Skeletal muscle satellite cell (primary cell): ENCODE measurements around the gene TRIM16. TPM values are rescaled to one million over a fixed set of nuclear protein-coding genes. Genes with fewer than 3 reads are reported as not detected.
A peak's percentile ranks its signal among the peaks of the same experiment; 100 is the strongest.
"Not testable (repeated sequence)": the region's sequence is repeated elsewhere in the genome, so short reads cannot be mapped to it uniquely, and the experiment has no call there.

Experiments used
- H3K27me3 ChIP-seq: 2 replicates; pipeline ENCODE4 v1.7.0; 2013; ENCODE audit warnings: low read length; ENCODE audit not compliant: control insufficient read depth, insufficient read depth
- H3K36me3 ChIP-seq: 2 replicates; pipeline ENCODE4 v1.7.0; 2013; ENCODE audit warnings: mild to moderate bottlenecking, control low read depth, low read length; ENCODE audit not compliant: insufficient read depth
- H3K4me1 ChIP-seq: 2 replicates; pipeline ENCODE4 v1.7.0; 2013; ENCODE audit warnings: low read length; ENCODE audit not compliant: control insufficient read depth, insufficient read depth
- H3K4me2 ChIP-seq: 2 replicates; pipeline ENCODE4 v1.7.0; 2013; ENCODE audit warnings: mild to moderate bottlenecking, low read length
- H3K4me3 ChIP-seq: 2 replicates; pipeline ENCODE4 v1.7.0; 2013; ENCODE audit warnings: low read length
- H3K9ac ChIP-seq: 2 replicates; pipeline ENCODE4 v1.7.0; 2013; ENCODE audit warnings: mild to moderate bottlenecking, low read depth, low read length, moderate library complexity
- H3K9me3 ChIP-seq: replicated peaks from 2 replicates; pipeline ENCODE4 v1.7.0; 2013; ENCODE audit warnings: mild to moderate bottlenecking, control low read depth, low read length
- total RNA-seq: library from RNA; depleted of rRNA; stranded (reverse); fragments of >200 nt; gene quantifications from 2 replicates; pipeline ENCODE4 v1.2.3, GENCODE V29; 2012; rRNA removed

The TRIM16 gene
- total RNA-seq: 48.9 and 51.7 TPM in 2 replicates

DNA sequence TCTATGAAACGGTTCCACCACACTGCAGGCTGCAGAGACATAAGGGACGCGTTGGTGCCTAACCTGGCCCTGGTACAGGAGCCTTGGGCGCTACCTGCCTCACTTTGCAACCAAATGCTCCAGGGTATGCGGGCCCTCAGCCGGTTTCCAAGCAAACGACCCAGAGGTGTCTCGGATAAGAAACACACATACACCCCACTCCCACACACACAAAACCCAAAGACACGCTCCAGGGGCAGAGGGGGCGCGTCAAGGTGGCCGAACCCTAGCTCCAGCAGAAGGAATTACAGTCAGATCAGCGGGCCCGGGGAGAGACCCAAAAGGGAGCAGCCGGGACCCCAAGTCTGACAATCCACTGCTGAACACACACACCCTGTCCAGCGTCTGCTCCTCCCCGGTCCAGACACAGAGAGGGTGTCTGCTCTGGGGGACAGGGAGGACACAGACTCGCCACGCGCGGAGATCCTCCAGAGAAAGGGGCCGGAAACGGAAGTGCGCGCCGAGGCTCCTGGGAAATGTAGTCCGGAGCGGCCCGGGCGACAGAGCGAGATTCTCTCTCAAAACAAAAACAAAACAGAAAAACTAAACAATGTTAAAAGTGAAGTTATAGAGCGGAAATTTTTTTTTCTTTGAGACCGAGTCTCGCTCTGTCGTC lies at the start of gene TRIM16:
TRIM16 (minus strand) TSS at position 488 of the 655 bp plus-strand sequence. CDS start 32,702 bp downstream, outside the sequence.
- not testable (repeated sequence) for H3K9me3 ChIP-seq, H3K4me1 ChIP-seq, H3K27me3 ChIP-seq, H3K36me3 ChIP-seq
- H3K9ac ChIP-seq: peak within 1 kb of the TSS; percentile 86
- peak within 1 kb of the TSS; percentile 86 for H3K4me3 ChIP-seq
- H3K4me2 ChIP-seq: peak within 1 kb of the TSS; percentile 89

GRCh38 chr17:15733174-15733789 lies 49.2 kb upstream of the TRIM16 start:
- H3K4me3 ChIP-seq, H3K4me1 ChIP-seq, H3K9ac ChIP-seq: not testable (repeated sequence)

DNA sequence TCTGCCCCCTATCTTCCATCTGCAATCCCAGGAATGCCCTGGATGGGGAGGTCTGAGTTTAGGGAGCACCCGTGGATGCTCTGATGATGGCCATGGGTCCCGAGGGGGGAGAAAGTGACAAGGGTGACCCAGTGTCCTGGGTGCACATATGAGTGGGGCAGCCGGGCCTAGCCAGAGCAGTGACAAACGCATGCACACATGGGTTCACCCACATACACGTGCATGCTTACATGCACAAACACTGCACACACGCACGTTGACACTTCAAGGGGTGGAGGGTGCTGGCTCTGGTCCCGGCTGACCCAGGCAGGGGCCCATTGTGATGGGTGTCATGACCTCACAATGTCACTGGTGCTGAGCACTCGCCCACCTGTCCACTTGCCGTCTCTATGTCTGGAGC lies 47.8 kb upstream of the TRIM16 start, which contains the start of gene TBC1D26:
TBC1D26 (plus strand) TSS at position 384 of the 400 bp plus-strand sequence. CDS start 3,066 bp downstream, outside the sequence.
- H3K4me3 ChIP-seq, H3K4me2 ChIP-seq, H3K27me3 ChIP-seq, H3K9me3 ChIP-seq, H3K36me3 ChIP-seq, H3K4me1 ChIP-seq, H3K9ac ChIP-seq: not testable (repeated sequence)

More at GRCh38 chr17:15733174-15733789, 49.2 kb upstream of the TRIM16 start:
- not testable (repeated sequence) for H3K4me2 ChIP-seq, H3K27me3 ChIP-seq, H3K36me3 ChIP-seq, H3K9me3 ChIP-seq

GRCh38 chr17:15730535-15730934 lies 46.4 kb upstream of the TRIM16 start:
- H3K27me3 ChIP-seq, H3K9me3 ChIP-seq, H3K4me3 ChIP-seq, H3K4me2 ChIP-seq, H3K4me1 ChIP-seq, H3K9ac ChIP-seq, H3K36me3 ChIP-seq: not testable (repeated sequence)

DNA sequence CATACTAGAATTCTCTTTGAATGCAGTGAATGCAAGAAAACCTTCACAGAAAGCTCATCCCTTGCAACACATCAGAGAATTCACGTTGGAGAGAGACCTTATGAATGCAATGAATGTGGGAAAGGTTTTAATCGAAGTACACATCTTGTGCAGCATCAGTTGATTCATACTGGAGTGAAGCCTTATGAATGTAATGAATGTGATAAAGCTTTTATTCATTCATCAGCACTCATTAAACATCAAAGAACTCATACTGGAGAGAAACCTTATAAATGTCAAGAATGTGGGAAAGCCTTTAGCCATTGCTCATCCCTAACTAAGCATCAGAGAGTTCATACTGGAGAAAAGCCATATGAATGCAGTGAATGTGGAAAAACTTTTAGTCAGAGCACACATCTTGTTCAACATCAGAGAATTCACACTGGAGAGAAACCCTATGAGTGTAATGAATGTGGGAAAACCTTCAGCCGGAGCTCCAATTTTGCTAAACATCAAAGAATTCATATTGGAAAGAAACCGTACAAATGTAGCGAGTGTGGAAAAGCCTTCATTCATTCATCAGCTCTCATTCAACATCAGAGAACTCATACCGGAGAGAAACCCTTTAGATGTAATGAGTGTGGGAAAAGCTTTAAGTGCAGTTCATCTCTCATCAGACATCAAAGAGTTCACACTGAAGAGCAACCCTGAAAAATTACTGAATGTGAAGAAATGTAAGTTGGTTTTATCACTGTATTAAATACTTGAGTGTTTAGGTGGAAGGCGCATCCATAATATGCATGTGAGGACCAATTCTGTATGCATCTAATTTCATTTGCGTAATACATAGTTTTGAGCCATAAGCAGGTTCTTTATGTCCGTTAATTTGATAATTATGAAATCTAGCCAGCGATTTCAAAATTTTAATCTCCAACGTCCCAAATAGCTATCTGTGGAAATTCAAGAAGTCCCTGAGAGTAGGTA lies 32.8 kb upstream of the TRIM16 start:
- H3K27me3 ChIP-seq, H3K4me1 ChIP-seq, H3K4me2 ChIP-seq, H3K9me3 ChIP-seq, H3K9ac ChIP-seq, H3K4me3 ChIP-seq, H3K36me3 ChIP-seq: not testable (repeated sequence)

- H3K27me3 ChIP-seq, H3K9ac ChIP-seq, H3K4me2 ChIP-seq, H3K4me3 ChIP-seq, H3K4me1 ChIP-seq, H3K9me3 ChIP-seq: not testable (repeated sequence)
- peaks cover 44% of the 10 kb centered on the region for H3K36me3 ChIP-seq
Measured at GRCh38 chr17:15708879-15709278, 24.8 kb upstream of the TRIM16 start.

DNA sequence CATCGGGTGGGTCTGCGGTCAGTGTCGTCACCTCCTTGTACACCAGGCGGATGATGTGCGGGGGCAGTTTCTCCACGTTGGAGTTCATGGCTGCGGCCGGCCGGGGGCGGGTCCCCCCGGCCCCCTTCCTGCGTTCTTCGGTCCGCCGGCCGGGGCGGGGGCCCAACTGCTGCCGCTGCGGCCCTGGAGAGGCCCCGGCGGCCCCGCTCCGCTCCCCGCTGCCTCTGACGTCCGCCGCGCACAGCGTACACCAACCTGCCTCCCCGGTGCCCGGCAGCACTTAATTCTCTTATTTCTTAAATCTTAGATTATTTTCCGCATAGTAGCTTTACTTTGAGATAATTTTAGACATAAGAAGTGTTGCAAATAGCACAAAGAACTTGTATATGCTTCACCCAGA lies 20.7 kb upstream of the TRIM16 start:
- not testable (repeated sequence) for H3K27me3 ChIP-seq, H3K9me3 ChIP-seq, H3K4me3 ChIP-seq, H3K9ac ChIP-seq, H3K4me2 ChIP-seq, H3K4me1 ChIP-seq
- H3K36me3 ChIP-seq: peaks cover 42% of the 10 kb centered on the region

DNA sequence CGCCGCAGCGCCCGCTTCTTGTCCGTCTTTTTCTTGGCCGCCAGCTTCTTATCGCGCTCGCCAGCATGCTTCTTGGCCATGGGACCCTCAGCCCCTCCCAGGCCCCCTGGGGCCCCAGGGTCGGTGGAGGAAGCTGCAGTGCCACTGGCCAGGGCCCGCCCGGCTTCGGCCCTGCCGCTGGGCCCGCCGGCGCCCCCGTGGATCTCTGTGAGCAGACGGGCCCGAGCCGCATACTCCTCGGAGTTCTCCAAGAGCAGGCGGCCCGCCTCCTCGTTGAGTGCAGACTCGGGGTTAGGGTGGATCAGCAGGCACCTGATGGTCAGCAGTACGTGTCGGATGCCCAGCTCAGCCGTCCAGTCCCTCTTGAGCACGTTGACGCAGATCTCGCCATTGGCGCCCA lies 20.1 kb upstream of the TRIM16 start:
- not testable (repeated sequence) for H3K9me3 ChIP-seq, H3K9ac ChIP-seq
- H3K36me3 ChIP-seq: peaks cover 42% of the 10 kb centered on the region

GRCh38 chr17:15699937-15700336 lies 15.8 kb upstream of the TRIM16 start:
- Histone ChIP-seq H3K4me3 (peak overlapping the region; percentile 82), H3K4me2 (peak overlapping the region; percentile 69), H3K9ac (peak overlapping the region; percentile 85)
- H3K36me3 ChIP-seq, H3K9me3 ChIP-seq, H3K27me3 ChIP-seq, H3K4me1 ChIP-seq: not testable (repeated sequence)

More for the DNA sequence above, 20.1 kb upstream of the TRIM16 start:
- H3K4me2 ChIP-seq, H3K4me3 ChIP-seq, H3K4me1 ChIP-seq, H3K27me3 ChIP-seq: not testable (repeated sequence)

DNA sequence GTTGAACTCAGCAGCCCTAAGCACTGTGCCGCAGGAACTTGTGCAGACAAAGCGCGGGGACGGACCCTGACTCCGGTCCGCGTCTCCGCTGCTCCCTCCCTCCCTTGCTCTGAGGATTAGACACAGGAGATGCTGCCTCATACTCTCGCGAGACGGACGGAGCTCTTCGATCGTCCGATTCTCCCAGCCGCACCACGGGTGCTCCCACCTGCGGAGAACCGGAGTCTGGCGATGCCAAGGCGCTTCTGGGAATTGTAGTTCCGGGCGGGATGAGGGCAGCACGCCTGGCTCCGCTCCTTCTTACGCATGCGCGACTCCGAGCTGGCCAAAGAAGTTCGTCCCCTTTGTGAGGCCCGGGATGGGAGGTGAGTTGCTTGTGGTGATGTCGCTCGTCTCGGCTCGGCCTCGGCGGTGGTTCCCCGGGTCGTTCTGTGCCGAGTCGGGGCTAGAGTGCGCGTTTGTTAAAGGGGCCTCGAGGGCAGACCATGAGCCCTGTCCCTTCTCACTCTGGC lies 15.4 kb upstream of the TRIM16 start, which contains the start of gene ZNF286A:
ZNF286A (plus strand) TSS at position 340 of the 512 bp plus-strand sequence. CDS start 578 bp downstream, outside the sequence.
- H3K4me2 ChIP-seq: peak within 1 kb of the TSS; percentile 69
- not testable (repeated sequence) for H3K36me3 ChIP-seq, H3K9me3 ChIP-seq, H3K4me1 ChIP-seq, H3K27me3 ChIP-seq
- H3K4me3 ChIP-seq: peak within 1 kb of the TSS; percentile 82
- H3K9ac ChIP-seq: peak within 1 kb of the TSS; percentile 85

GRCh38 chr17:15698967-15699366 lies 14.9 kb upstream of the TRIM16 start:
- not testable (repeated sequence) for H3K9me3 ChIP-seq, H3K4me1 ChIP-seq, H3K27me3 ChIP-seq, H3K36me3 ChIP-seq
- Histone ChIP-seq H3K4me3 (peak overlapping the region; percentile 82), H3K4me2 (peak overlapping the region; percentile 69), H3K9ac (peak overlapping the region; percentile 64)
